Sigmoid colon (tissue), 7 donors: Measurements from ENCODE around the gene SPATA13. TPM values are rescaled to one million over a fixed set of nuclear protein-coding genes. Genes with fewer than 3 reads are reported as not detected.
"Not testable (repeated sequence)": the region's sequence is repeated elsewhere in the genome, so short reads cannot be mapped to it uniquely, and the experiment has no call there.

ENCODE experiments used
- DNase-seq: peaks from one replicate; pipeline ENCODE4 v3.0.0-alpha.2; 2019
- H3K27ac ChIP-seq, 4 donors: fragments of 200-600 bp; sonication (generic); one replicate each; pipeline ENCODE4 v1.5.1; 2016 to 2019; ENCODE audit warnings: mild to moderate bottlenecking in 1 of 4
- H3K27me3 ChIP-seq, 3 donors: fragments of 200-600 bp; sonication (generic); one replicate each; pipeline ENCODE4 v1.5.1; 2019; ENCODE audit warnings: mild to moderate bottlenecking in 1 of 3
- H3K36me3 ChIP-seq, 4 donors: fragments of 200-600 bp; sonication (generic); one replicate each; pipeline ENCODE4 v1.5.1; 2016 to 2019
- H3K4me1 ChIP-seq, 4 donors: fragments of 200-600 bp; sonication (generic); one replicate each; pipeline ENCODE4 v1.5.1; 2017 to 2019
- H3K4me3 ChIP-seq, 4 donors: fragments of 200-600 bp; sonication (generic); one replicate each; pipeline ENCODE4 v1.5.1; 2017 to 2019; ENCODE audit warnings: mild to moderate bottlenecking in 2 of 4, moderate library complexity in 1 of 4
- H3K9me3 ChIP-seq, 4 donors: fragments of 200-600 bp in 3 of 4; sonication (generic) in 3 of 4; one replicate each; pipeline versions ENCODE4 v1.5.1 to v1.6.1; 2013 to 2019
- CTCF ChIP-seq, 4 experiments: fragments of 450-650 bp in 3 of 4; fragments of 200-600 bp in 1 of 4; IDR thresholded peaks; one replicate each; pipeline ENCODE4 v1.5.1; 2016 to 2019; ENCODE audit warnings: antibody characterized with exemption in 4 of 4, mild to moderate bottlenecking in 3 of 4, moderate library complexity in 2 of 4
- EP300 ChIP-seq, 4 donors: sonication (generic); formaldehyde crosslinking; IDR thresholded peaks; one replicate each; pipeline ENCODE4 v1.6.1; 2017; ENCODE audit warnings: antibody characterized with exemption in 4 of 4
- POLR2A ChIP-seq, 2 donors: fragments of 450-650 bp; IDR thresholded peaks; one replicate each; pipeline ENCODE4 v1.6.1; 2016; ENCODE audit warnings: antibody characterized with exemption in 2 of 2, mild to moderate bottlenecking in 2 of 2, moderate library complexity in 2 of 2
- POLR2AphosphoS5 ChIP-seq, 4 donors: sonication (generic); formaldehyde crosslinking; IDR thresholded peaks; one replicate each; pipeline ENCODE4 v1.6.1; 2017; ENCODE audit warnings: antibody characterized with exemption in 4 of 4
- WGBS, 2 donors: extraction: QIAGEN DNeasy Blood & Tissue Kit; methylation state at CpG; one replicate each; pipeline ENCODE4 v1.1.7; 2013; 5-methylcytosine and 5-hydroxymethylcytosine counted together
- intact Hi-C: fragments of 100-400 bp; cut with DNase I; formaldehyde crosslinking; loops from one replicate; pipeline ENCODE4 v1.15.1; 2023
- polyA plus RNA-seq, 3 donors: library from polyadenylated mRNA; stranded (reverse); fragments of 200-250 nt; gene quantifications; one replicate each; pipeline ENCODE4 v1.2.3, GENCODE V29; 2013
- total RNA-seq, 4 donors: library from RNA; depleted of rRNA; stranded (reverse); fragments of >200 nt; gene quantifications; one replicate each; pipeline ENCODE4 v1.1.0, GENCODE V29; 2016
- donor health status: healthy with polysubstance abuse.
- donor health status: Bipolar disorder and iron deficiency.
- donor health status: healthy.

The SPATA13 gene
- total and polyA plus RNA-seq, 7 donors = 15.6 to 29.4 (median 18.1) TPM

GRCh38 chr13:24348797-24349515, 188.4 kb downstream of the SPATA13 start:
- WGBS, 2 donors = 12 to 60% methylated on average over 6 of the region's 6 CpGs
- intact Hi-C loops = no loop called here
- Histone ChIP-seq H3K4me3 (no peak overlapping the region), H3K36me3 (no peaks in the 10 kb centered on the region), H3K27me3 (no peaks in the 10 kb centered on the region), H3K27ac (no peak overlapping the region), H3K9me3 (no peaks in the 10 kb centered on the region), H3K4me1 (no peaks in the 10 kb centered on the region)
- TF ChIP-seq CTCF (IDR thresholded peaks at IDR 0.05) (no peak), POLR2A (IDR thresholded peaks at IDR 0.05) (no peak), POLR2AphosphoS5 (IDR thresholded peaks at IDR 0.05) (no peak), EP300 (IDR thresholded peaks at IDR 0.05) (no peak)
- no peak for DNase-seq

GRCh38 chr13:24349778-24350664, 189.5 kb downstream of the SPATA13 start:
- H3K36me3 ChIP-seq, DNase-seq, intact Hi-C loops, H3K9me3 ChIP-seq, H3K4me3 ChIP-seq, H3K27ac ChIP-seq, H3K27me3 ChIP-seq, H3K4me1 ChIP-seq: not testable (repeated sequence)
- WGBS, 2 donors = 65 to 82% methylated on average over 3 of the region's 3 CpGs

- TF ChIP-seq CTCF (IDR thresholded peaks at IDR 0.05) (no peak), POLR2AphosphoS5 (IDR thresholded peaks at IDR 0.05) (no peak), EP300 (IDR thresholded peaks at IDR 0.05) (no peak), POLR2A (IDR thresholded peaks at IDR 0.05) (no peak)
- intact Hi-C loops = no loop called here
- DNase-seq = no peak
These were observed 190.9 kb downstream of the SPATA13 start for GRCh38 chr13:24351423-24351822.

GRCh38 chr13:24353736-24354135, 193.2 kb downstream of the SPATA13 start:
- Histone ChIP-seq H3K4me1 (no peaks in the 10 kb centered on the region), H3K27ac (no peak overlapping the region), H3K27me3 (no peaks in the 10 kb centered on the region), H3K4me3 (no peak overlapping the region), H3K36me3 (no peaks in the 10 kb centered on the region), H3K9me3 (no peaks in the 10 kb centered on the region)
- no peak for DNase-seq
- 55 to 89% methylated on average over 1 of the region's 1 CpG for WGBS, 2 donors
- intact Hi-C loops = no loop called here
- TF ChIP-seq EP300 (IDR thresholded peaks at IDR 0.05) (no peak), CTCF (IDR thresholded peaks at IDR 0.05) (no peak), POLR2AphosphoS5 (IDR thresholded peaks at IDR 0.05) (no peak), POLR2A (IDR thresholded peaks at IDR 0.05) (no peak)

More at GRCh38 chr13:24351423-24351822, 190.9 kb downstream of the SPATA13 start:
- 83 to 91% methylated on average over 3 of the region's 3 CpGs for WGBS, 2 donors
- Histone ChIP-seq H3K27me3 (no peaks in the 10 kb centered on the region), H3K4me3 (no peak overlapping the region), H3K27ac (no peak overlapping the region), H3K4me1 (no peaks in the 10 kb centered on the region), H3K36me3 (no peaks in the 10 kb centered on the region), H3K9me3 (no peaks in the 10 kb centered on the region)

DNA sequence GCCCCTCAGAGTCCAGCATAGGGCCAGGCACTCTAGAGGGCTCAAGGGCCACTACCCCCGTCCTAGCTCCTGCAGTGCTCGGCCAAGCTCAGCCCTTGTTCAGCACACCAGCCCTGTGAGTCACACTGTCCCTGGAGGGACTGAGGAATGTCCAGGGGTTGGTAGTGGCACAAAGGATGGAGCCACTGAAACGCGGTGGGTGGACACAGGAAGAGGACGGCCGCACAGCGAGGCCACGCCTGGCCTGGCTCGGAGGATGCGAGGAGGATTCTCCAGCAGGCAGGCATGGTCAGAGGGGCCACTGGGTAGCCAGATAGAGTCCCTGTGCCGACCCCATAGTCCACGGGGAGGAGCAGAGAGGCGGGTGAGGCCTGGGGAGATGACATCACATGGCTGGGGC, 194.6 kb downstream of the SPATA13 start:
- WGBS, 2 donors = 90 to 93% methylated on average over 13 of the region's 13 CpGs
- TF ChIP-seq POLR2A (IDR thresholded peaks at IDR 0.05) = no peak
- no peak for TF ChIP-seq EP300 (IDR thresholded peaks at IDR 0.05)
- TF ChIP-seq POLR2AphosphoS5 (IDR thresholded peaks at IDR 0.05) = no peak
- TF ChIP-seq CTCF (IDR thresholded peaks at IDR 0.05) = no peak
- intact Hi-C loops = no loop called here
- Histone ChIP-seq H3K36me3 (no peaks in the 10 kb centered on the region), H3K27me3 (no peaks in the 10 kb centered on the region), H3K27ac (no peak overlapping the region), H3K4me3 (no peak overlapping the region), H3K9me3 (no peaks in the 10 kb centered on the region), H3K4me1 (no peaks in the 10 kb centered on the region)
- no peak for DNase-seq
